SU-DHL-6 (cell line): ENCODE data around the gene MREG.

ENCODE experiments used
- H2AFZ ChIP-seq: fragments of 200-600 bp; sonication (generic); 2 replicates; pipeline ENCODE4 v1.6.1; 2014; ENCODE audit warnings: low read depth, mild to moderate bottlenecking, moderate library complexity, mixed read lengths, antibody characterized with exemption, low read length; ENCODE audit not compliant: severe bottlenecking
- H3F3A ChIP-seq: fragments of 200-600 bp; shearing (Covaris generic); 2 replicates; pipeline ENCODE4 v1.6.0; 2016; ENCODE audit warnings: antibody characterized with exemption, mild to moderate bottlenecking; ENCODE audit not compliant: insufficient read depth
- H3K27ac ChIP-seq: fragments of 200-600 bp; sonication (generic); 2 replicates; pipeline ENCODE4 v1.5.1; 2016; ENCODE audit warnings: low read depth, mild to moderate bottlenecking, low read length, moderate library complexity, mixed read lengths
- H3K27me3 ChIP-seq: fragments of 200-600 bp; sonication (generic), shearing (Covaris generic); 2 replicates; pipeline ENCODE4 v1.6.0; 2014; ENCODE audit warnings: mild to moderate bottlenecking, low read length
- H3K36me3 ChIP-seq: fragments of 200-600 bp; sonication (generic); 2 replicates; pipeline ENCODE4 v1.6.1; 2014; ENCODE audit warnings: mild to moderate bottlenecking, low read length, mixed read lengths
- H3K4me2 ChIP-seq: fragments of 300-600, 200-600 bp; shearing (Covaris generic), sonication (generic); 2 replicates; pipeline ENCODE4 v1.6.0; 2014; ENCODE audit warnings: low read length, low read depth, mild to moderate bottlenecking; ENCODE audit not compliant: poor library complexity, severe bottlenecking
- H3K4me3 ChIP-seq: fragments of 200-600 bp; sonication (generic); 2 replicates; pipeline ENCODE4 v1.5.1; 2014; ENCODE audit warnings: antibody characterized with exemption, low read length, mild to moderate bottlenecking, mixed read lengths; ENCODE audit not compliant: insufficient read depth, poor library complexity, severe bottlenecking
- H3K79me2 ChIP-seq: fragments of 200-600 bp; sonication (generic); 2 replicates; pipeline ENCODE4 v1.6.1; 2014; ENCODE audit warnings: mild to moderate bottlenecking, low read length, moderate library complexity; ENCODE audit not compliant: insufficient read depth
- H3K9ac ChIP-seq: fragments of 200-600 bp; sonication (generic); 2 replicates; pipeline ENCODE4 v1.7.0; 2014; ENCODE audit warnings: mild to moderate bottlenecking, low read length
- H3K9me2 ChIP-seq: fragments of 200-600 bp; sonication (generic); replicated peaks from 2 replicates; pipeline ENCODE4 v1.6.1; 2014; ENCODE audit warnings: low read length; ENCODE audit not compliant: insufficient read depth
- H3K9me3 ChIP-seq: fragments of 200-600 bp; sonication (generic); 2 replicates; pipeline ENCODE4 v1.6.1; 2014; ENCODE audit warnings: low read length, mixed read lengths; ENCODE audit not compliant: insufficient read depth
- H4K20me1 ChIP-seq: fragments of 200-600 bp; sonication (generic); 2 replicates; pipeline ENCODE4 v1.6.1; 2014; ENCODE audit warnings: low read depth, mild to moderate bottlenecking, antibody characterized with exemption, low read length, moderate library complexity, mixed read lengths
- CTCF ChIP-seq: fragments of 200-600 bp; sonication (generic); IDR thresholded peaks from one replicate; pipeline ENCODE4 v1.5.1; 2017; ENCODE audit warnings: antibody characterized with exemption, mild to moderate bottlenecking, low read length, moderate library complexity; ENCODE audit not compliant: insufficient read depth, poor library complexity, severe bottlenecking
- EZH2phosphoT487 ChIP-seq: fragments of 200-600 bp; sonication (generic), shearing (Covaris generic); conservative IDR thresholded peaks from 2 replicates; pipeline ENCODE4 v1.6.1; 2018; ENCODE audit warnings: mild to moderate bottlenecking, antibody characterized with exemption, low read length, moderate library complexity, mixed read lengths

MREG gene

DNA sequence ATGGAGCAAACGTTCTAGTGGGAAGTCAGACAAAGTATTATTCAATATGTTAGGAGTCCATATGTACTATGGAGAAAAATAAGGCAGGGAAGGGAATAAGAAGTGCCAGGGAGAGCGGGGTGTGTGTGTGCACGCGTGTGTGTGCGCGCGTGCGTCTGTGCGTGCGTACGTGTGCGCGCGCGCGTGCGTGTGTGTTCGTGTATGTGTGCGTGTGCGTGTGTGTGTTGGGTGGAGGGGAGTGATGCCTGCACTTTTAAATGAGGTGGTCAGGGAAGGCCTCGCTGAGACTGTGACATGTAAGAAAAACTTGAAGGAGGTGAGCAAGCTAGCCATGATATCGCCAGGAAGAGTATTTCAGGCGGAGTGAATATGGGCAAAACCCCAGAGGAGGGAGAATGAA is 1.6 kb upstream of the MREG start:
- Histone ChIP-seq H3K36me3 (no peaks in the 10 kb centered on the region), H3F3A (peaks cover 7% of the 10 kb centered on the region; the same call in 1 of the 2 replicates), H3K9ac (no peak overlapping the region), H3K9me2 (no peaks in the 10 kb centered on the region), H3K79me2 (peaks cover 6% of the 10 kb centered on the region; the same call in 1 of the 2 replicates), H3K9me3 (no peaks in the 10 kb centered on the region), H2AFZ (no peak overlapping the region), H3K4me3 (no peak overlapping the region), H4K20me1 (no peaks in the 10 kb centered on the region), H3K27ac (no peak overlapping the region), H3K27me3 (no peaks in the 10 kb centered on the region), H3K4me2 (no peak overlapping the region)
- no peak for TF ChIP-seq CTCF
- TF ChIP-seq EZH2phosphoT487 = no peak

- H3F3A ChIP-seq = peaks cover 7% of the 10 kb centered on the region; the same call in 1 of the 2 replicates
- no peaks in the 10 kb centered on the region for H4K20me1 ChIP-seq
- H3K9ac ChIP-seq = peak overlapping the region; percentile 67
- peak overlapping the region; percentile 68 for H2AFZ ChIP-seq
- no peaks in the 10 kb centered on the region for H3K9me3 ChIP-seq
- peak overlapping the region; percentile 62 for H3K4me3 ChIP-seq
- no peaks in the 10 kb centered on the region for H3K36me3 ChIP-seq
- no peak overlapping the region for H3K27ac ChIP-seq
- H3K27me3 ChIP-seq = no peaks in the 10 kb centered on the region
- H3K4me2 ChIP-seq = peak overlapping the region; percentile 63
- H3K9me2 ChIP-seq = no peaks in the 10 kb centered on the region
- TF ChIP-seq EZH2phosphoT487 (no peak), CTCF (no peak)
- H3K79me2 ChIP-seq = peaks cover 6% of the 10 kb centered on the region; the same call in 1 of the 2 replicates
Observed at GRCh38 chr2:216014006-216014405, 655 bp upstream of the MREG start.

GRCh38 chr2:216012830-216013079 is 596 bp downstream of the MREG start:
- Histone ChIP-seq H2AFZ (peak overlapping the region; percentile 94), H3K4me2 (peak overlapping the region; percentile 63), H3K9ac (peak overlapping the region; percentile 67), H3K9me2 (no peaks in the 10 kb centered on the region), H3K36me3 (no peaks in the 10 kb centered on the region), H3K9me3 (no peaks in the 10 kb centered on the region), H3K4me3 (peak overlapping the region; percentile 62), H4K20me1 (no peaks in the 10 kb centered on the region), H3K27ac (no peak overlapping the region), H3K79me2 (peaks cover 6% of the 10 kb centered on the region; the same call in 1 of the 2 replicates), H3F3A (peaks cover 7% of the 10 kb centered on the region; the same call in 1 of the 2 replicates), H3K27me3 (no peaks in the 10 kb centered on the region)
- no peak for TF ChIP-seq EZH2phosphoT487
- no peak for TF ChIP-seq CTCF
